GM10266 (cell line): ENCODE data around the gene AZIN2.
"Not testable (repeated sequence)": the region's sequence is repeated elsewhere in the genome, so short reads cannot be mapped to it uniquely, and the experiment has no call there.

Experiments used
- DNase-seq: peaks from one replicate; pipeline ENCODE4 v3.0.0; 2012; ENCODE audit errors: extremely low spot score
- TF ChIP-seq, protein P1 (sequence below): IDR thresholded peaks from 2 replicates; pipeline ENCODE4 v1.5.1; 2012; ENCODE audit warnings: mild to moderate bottlenecking, low read depth; ENCODE audit not compliant: control insufficient read depth, insufficient read depth; ENCODE audit errors: missing control alignments

Gene AZIN2

DNA sequence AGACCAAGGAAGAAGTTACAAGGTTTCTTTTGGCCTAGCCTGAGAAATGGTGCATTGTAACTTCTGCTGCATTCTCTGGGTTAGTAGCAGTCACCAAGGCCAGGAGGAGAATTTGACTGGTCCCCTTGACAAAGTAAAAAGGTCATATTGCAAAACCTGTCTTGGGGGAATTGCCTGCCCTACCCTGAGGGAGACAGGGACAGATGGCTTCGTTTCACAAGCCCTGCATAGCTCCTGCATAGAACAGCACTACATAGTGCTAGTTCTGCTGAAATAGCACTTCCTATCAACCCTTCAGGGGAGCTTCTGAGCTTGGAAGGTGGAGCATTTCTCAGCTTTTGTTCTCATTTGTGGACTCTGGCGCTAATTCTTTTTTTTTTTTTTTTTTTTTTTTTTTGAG, 23.9 kb upstream of the AZIN2 start:
- no peak for DNase-seq
- TF ChIP-seq, protein P1, sequence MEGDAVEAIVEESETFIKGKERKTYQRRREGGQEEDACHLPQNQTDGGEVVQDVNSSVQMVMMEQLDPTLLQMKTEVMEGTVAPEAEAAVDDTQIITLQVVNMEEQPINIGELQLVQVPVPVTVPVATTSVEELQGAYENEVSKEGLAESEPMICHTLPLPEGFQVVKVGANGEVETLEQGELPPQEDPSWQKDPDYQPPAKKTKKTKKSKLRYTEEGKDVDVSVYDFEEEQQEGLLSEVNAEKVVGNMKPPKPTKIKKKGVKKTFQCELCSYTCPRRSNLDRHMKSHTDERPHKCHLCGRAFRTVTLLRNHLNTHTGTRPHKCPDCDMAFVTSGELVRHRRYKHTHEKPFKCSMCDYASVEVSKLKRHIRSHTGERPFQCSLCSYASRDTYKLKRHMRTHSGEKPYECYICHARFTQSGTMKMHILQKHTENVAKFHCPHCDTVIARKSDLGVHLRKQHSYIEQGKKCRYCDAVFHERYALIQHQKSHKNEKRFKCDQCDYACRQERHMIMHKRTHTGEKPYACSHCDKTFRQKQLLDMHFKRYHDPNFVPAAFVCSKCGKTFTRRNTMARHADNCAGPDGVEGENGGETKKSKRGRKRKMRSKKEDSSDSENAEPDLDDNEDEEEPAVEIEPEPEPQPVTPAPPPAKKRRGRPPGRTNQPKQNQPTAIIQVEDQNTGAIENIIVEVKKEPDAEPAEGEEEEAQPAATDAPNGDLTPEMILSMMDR = no peak

DNA sequence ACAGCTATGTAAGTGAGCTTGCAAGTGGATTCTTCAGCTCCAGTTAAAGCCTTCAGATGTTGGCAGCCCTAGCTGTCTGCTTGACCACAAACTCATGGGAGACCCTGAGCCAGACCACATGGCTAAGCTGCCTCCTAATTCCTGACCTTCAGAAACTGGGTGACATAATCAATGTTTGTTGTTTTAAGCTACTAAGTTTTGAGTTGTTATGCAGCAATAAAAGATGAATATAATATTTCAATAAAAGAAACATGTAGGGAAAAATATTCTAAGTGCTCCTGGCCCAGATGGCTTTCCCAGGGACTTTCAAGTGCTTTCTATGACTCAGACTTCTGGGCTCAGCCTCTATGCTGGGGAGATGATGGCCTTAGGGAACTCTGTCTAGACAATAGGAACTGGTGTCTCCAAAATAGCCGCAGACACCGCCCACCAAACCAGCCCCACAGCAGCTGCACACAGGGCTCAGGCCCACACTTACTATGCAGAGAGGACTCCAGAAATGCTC, 20.3 kb upstream of the AZIN2 start:
- DNase-seq = no peak
- TF ChIP-seq, protein P1 = no peak

DNA sequence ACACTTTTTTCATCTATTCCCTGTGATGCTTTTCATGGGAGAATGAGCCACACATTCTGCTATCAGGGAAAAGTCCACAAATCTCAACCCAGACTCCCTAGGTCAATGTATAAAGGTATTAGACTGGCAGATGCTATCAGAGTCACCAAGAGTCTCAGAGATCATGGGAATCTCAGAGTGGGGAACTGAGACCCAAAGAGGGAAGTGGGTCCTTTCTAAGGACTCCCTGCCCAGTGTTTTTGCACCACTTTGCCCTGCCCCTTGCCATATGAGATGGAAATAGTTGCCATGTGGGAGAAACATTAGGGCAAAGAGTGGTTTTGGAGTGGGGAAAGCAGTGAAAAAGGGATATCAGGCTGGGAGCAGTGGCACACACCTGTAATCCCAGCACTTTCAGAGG, 19.1 kb upstream of the AZIN2 start:
- no peak for DNase-seq
- TF ChIP-seq, protein P1 = no peak

DNA sequence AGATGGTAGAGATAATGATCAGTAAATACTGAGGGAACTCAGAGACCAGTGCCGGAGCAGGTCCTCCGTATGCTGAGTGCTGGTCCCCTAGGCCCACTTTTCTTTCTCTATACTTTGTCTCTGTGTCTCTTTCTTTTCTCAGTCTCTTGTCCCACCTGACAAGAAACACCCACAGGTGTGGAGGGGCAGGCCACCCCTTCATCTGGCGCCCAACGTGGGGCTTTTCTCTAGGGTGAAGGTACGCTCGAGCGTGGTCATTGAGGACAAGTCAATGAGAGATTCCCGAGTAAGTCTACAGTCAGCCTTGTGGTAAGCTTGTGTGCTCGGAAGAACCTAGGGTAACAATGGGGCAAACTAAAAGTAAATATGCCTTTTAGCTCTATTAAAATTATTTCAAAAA, 16.7 kb upstream of the AZIN2 start:
- DNase-seq = not testable (repeated sequence)

DNA sequence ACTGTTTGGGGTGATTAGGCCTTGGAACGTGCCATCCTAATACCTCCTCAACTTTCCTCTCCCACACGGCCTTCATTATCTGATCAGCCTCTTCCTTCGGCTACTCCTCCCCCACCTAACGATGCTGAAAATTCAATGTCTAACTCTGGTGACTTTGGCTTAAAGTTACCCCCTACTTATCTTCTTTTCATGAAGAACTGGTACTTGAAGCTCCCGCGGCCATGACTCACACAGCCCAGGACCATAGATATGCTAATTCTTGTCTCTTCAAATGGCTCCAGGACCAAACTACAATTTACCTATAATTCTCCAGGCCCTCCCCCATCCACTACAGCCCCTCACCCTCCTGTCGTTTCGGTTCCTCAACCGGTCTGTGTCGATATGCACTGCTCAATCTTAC, 15.7 kb upstream of the AZIN2 start:
- TF ChIP-seq, protein P1 = no peak

DNA sequence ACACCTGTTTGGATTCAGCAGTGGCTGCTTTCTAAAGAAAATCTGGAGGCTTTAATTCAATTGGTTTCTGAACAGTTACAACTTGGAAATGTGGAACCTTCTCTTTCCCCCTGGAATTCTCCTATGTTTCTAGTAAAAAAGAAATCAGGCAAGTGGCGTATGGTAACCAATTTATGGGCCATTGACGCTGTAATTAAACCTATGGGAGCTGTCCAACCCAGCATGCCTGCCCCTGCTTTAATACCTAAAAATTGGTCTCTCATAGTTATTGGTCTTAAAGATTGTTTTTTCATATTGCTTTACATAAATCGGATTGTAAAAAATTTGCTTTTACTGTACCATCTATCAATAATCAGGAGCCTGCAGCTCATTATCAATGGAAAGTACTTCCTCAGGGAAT, 14.5 kb upstream of the AZIN2 start:
- DNase-seq = not testable (repeated sequence)

More for the DNA sequence above, 15.7 kb upstream of the AZIN2 start:
- DNase-seq = no peak

DNA sequence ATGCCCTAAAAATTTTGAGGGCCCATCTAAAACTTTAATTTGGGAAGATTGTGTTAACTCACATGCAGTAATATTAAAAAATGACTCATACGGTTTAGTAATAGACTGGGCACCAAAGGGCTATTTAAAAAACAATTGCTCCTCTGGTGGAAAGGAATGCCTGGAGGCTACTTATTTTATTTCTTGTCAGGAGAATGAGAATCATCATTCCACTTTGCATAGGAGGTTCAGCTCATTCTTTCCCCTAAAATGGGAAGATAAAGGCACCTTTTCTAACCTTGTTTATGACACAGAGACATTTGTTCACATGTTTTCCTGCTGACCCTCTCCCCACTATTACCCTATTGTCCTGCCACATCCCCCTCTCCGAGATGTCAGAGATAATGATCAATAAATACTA, 12.8 kb upstream of the AZIN2 start:
- not testable (repeated sequence) for DNase-seq

DNA sequence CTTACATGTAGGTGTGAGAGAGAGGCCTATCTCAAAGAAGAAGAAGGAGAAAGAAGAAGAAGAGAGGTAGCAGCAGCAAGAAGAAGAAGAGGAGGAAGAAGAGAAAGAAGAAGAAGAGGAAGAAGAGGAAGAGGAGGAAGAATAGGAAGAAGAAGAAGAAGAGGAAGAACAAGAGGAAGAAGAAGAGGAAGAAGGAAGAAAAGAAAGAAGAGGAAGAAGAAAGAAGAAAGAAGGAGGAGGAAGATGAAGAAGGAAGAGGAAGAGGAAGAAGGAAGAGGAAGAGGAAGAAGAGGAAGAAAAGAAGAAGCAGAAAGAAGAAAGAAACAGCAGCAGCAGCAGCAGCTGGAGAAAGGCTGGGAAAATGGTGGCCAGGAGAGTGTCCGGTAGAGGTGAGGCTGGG, 10.3 kb upstream of the AZIN2 start:
- TF ChIP-seq, protein P1 = no peak
- no peak for DNase-seq

DNA sequence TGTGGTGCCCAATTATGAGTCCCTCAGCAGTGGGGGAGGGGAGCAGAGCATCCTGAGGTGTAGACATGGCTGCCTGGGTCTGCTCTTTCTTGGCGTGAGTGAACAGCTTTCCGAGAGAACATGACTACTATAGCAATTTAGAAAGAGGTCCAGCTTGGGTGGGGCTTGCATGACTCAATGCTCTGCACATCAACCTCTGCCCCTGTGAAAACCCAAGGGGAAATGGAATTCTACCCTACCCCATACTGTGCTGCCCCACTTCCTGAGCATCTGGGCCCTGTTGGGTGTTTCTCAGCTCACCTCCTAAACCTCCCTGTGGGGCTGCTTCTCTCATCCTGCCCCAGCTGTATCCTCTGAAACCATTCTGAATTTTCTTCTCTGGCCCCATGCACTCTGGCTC, 8.2 kb upstream of the AZIN2 start:
- DNase-seq = no peak
- TF ChIP-seq, protein P1 = no peak
